Esophagus muscularis mucosa (tissue), 4 donors: ENCODE measurements around the gene ROBO2. TPM values are rescaled to one million over a fixed set of nuclear protein-coding genes. Genes with fewer than 3 reads are reported as not detected.

Source experiments
- DNase-seq: peaks from one replicate; pipeline ENCODE4 v3.0.0-alpha.2; 2017; ENCODE audit errors: extremely low spot score
- H3K27ac ChIP-seq, 4 donors: fragments of 200-600 bp; sonication (generic); replicated peaks in 1 of 4; 1 replicate in 3 of 4; 2 replicates in 1 of 4; pipeline ENCODE4 v1.5.1; 2016 to 2019; ENCODE audit warnings: mild to moderate bottlenecking in 1 of 4
- H3K27me3 ChIP-seq, 4 donors: fragments of 200-600 bp; sonication (generic); one replicate each; pipeline versions ENCODE4 v1.5.1 to v1.6.0; 2016 to 2019
- H3K36me3 ChIP-seq, 4 donors: fragments of 200-600 bp; sonication (generic); one replicate each; pipeline ENCODE4 v1.5.1; 2016 to 2019
- H3K4me1 ChIP-seq, 4 donors: fragments of 200-600 bp; sonication (generic); one replicate each; pipeline ENCODE4 v1.5.1; 2016 to 2019
- H3K4me3 ChIP-seq, 4 donors: fragments of 200-600 bp; sonication (generic); 1 replicate in 2 of 4; 2 replicates in 2 of 4; pipeline ENCODE4 v1.5.1; 2016 to 2019; ENCODE audit warnings: mild to moderate bottlenecking in 4 of 4, moderate library complexity in 1 of 4
- H3K9me3 ChIP-seq, 4 donors: fragments of 200-600 bp; sonication (generic); 1 replicate in 3 of 4; 2 replicates in 1 of 4; pipeline ENCODE4 v1.5.1; 2016 to 2019
- CTCF ChIP-seq, 3 experiments: fragments of 200-600 bp in 2 of 3; fragments of 450-650 bp in 1 of 3; sonication (generic) in 2 of 3; IDR thresholded peaks; one replicate each; pipeline ENCODE4 v1.5.1; 2017 to 2019; ENCODE audit warnings: antibody characterized with exemption in 3 of 3, mild to moderate bottlenecking in 2 of 3, moderate library complexity in 1 of 3
- EP300 ChIP-seq: sonication (generic); formaldehyde crosslinking; IDR thresholded peaks from one replicate; pipeline ENCODE4 v1.6.1; 2017; ENCODE audit warnings: antibody characterized with exemption
- POLR2A ChIP-seq: fragments of 450-650 bp; IDR thresholded peaks from one replicate; pipeline ENCODE4 v1.6.1; 2017; ENCODE audit warnings: antibody characterized with exemption, moderate library complexity, mild to moderate bottlenecking, low read depth
- POLR2AphosphoS5 ChIP-seq, 2 donors: sonication (generic); formaldehyde crosslinking; IDR thresholded peaks; one replicate each; pipeline ENCODE4 v1.6.1; 2017; ENCODE audit warnings: antibody characterized with exemption in 2 of 2
- WGBS: methylation state at CpG from one replicate; pipeline ENCODE4 v1.1.5; 2018; 5-methylcytosine and 5-hydroxymethylcytosine counted together
- intact Hi-C: fragments of 100-400 bp; cut with DNase I; formaldehyde crosslinking; loops from one replicate; pipeline ENCODE4 v1.15.1; 2023
- total RNA-seq, 4 donors: library from RNA; depleted of rRNA; stranded (reverse); fragments of >200 nt; gene quantifications; one replicate each; pipeline versions ENCODE4 v1.1.0 to v1.2.1, GENCODE V29; 2016

ROBO2 gene
- total RNA-seq, 4 donors from 2014 or later, result 0.83 to 2.1 (median 1.3) TPM

- H3K27ac ChIP-seq, result no peak overlapping the region
- H3K4me1 ChIP-seq, result no peaks in the 10 kb centered on the region
- no peak overlapping the region for H3K4me3 ChIP-seq
- H3K9me3 ChIP-seq, result no peaks in the 10 kb centered on the region
- intact Hi-C loops, result no loop called here
- TF ChIP-seq POLR2AphosphoS5 (IDR thresholded peaks at IDR 0.05) (no peak), CTCF (IDR thresholded peaks at IDR 0.05) (no peak), POLR2A (no peak)
- H3K27me3 ChIP-seq, result no peaks in the 10 kb centered on the region
- 87% methylated on average over 12 of the region's 12 CpGs for WGBS
- H3K36me3 ChIP-seq, result no peaks in the 10 kb centered on the region
- no peak for DNase-seq
Observed at GRCh38 chr3:77195766-77196545, 156.1 kb downstream of the ROBO2 start.

- Histone ChIP-seq H3K4me1 (no peaks in the 10 kb centered on the region), H3K9me3 (no peaks in the 10 kb centered on the region), H3K27me3 (no peaks in the 10 kb centered on the region), H3K36me3 (no peaks in the 10 kb centered on the region), H3K27ac (no peak overlapping the region), H3K4me3 (no peak overlapping the region)
- DNase-seq, result no peak
- TF ChIP-seq POLR2AphosphoS5 (IDR thresholded peaks at IDR 0.05) (no peak), POLR2A (no peak), CTCF (IDR thresholded peaks at IDR 0.05) (no peak), EP300 (no peak)
- 94% methylated on average over 2 of the region's 2 CpGs for WGBS
- intact Hi-C loops, result no loop called here
Observed at GRCh38 chr3:77197408-77197807, 157.5 kb downstream of the ROBO2 start.

- H3K36me3 ChIP-seq, result no peaks in the 10 kb centered on the region
- no peaks in the 10 kb centered on the region for H3K27me3 ChIP-seq
- no peak for TF ChIP-seq CTCF (IDR thresholded peaks at IDR 0.05)
- no peak for TF ChIP-seq POLR2AphosphoS5 (IDR thresholded peaks at IDR 0.05)
- TF ChIP-seq POLR2A, result no peak
- H3K4me3 ChIP-seq, result no peak overlapping the region
- intact Hi-C loops, result no loop called here
- DNase-seq, result no peak
- H3K27ac ChIP-seq, result no peak overlapping the region
- H3K4me1 ChIP-seq, result no peaks in the 10 kb centered on the region
- H3K9me3 ChIP-seq, result no peaks in the 10 kb centered on the region
Observed at GRCh38 chr3:77203851-77204250, 164.0 kb downstream of the ROBO2 start.

GRCh38 chr3:77204788-77205187 is 164.9 kb downstream of the ROBO2 start:
- no peaks in the 10 kb centered on the region for H3K27me3 ChIP-seq
- intact Hi-C loops, result no loop called here
- no peaks in the 10 kb centered on the region for H3K4me1 ChIP-seq
- TF ChIP-seq CTCF (IDR thresholded peaks at IDR 0.05) (no peak), EP300 (no peak), POLR2A (no peak), POLR2AphosphoS5 (IDR thresholded peaks at IDR 0.05) (no peak)
- no peak overlapping the region for H3K4me3 ChIP-seq
- no peak overlapping the region for H3K27ac ChIP-seq
- no peak for DNase-seq
- H3K9me3 ChIP-seq, result no peaks in the 10 kb centered on the region
- WGBS, result 82% methylated on average over 11 of the region's 11 CpGs
- H3K36me3 ChIP-seq, result no peaks in the 10 kb centered on the region

- DNase-seq, result no peak
- TF ChIP-seq POLR2A (no peak), CTCF (IDR thresholded peaks at IDR 0.05) (no peak), POLR2AphosphoS5 (IDR thresholded peaks at IDR 0.05) (no peak), EP300 (no peak)
- Histone ChIP-seq H3K27me3 (no peaks in the 10 kb centered on the region), H3K36me3 (no peaks in the 10 kb centered on the region), H3K4me1 (no peaks in the 10 kb centered on the region), H3K4me3 (no peak overlapping the region), H3K9me3 (no peaks in the 10 kb centered on the region), H3K27ac (no peak overlapping the region)
- intact Hi-C loops, result no loop called here
- 84% methylated on average over 8 of the region's 8 CpGs for WGBS
Observed at GRCh38 chr3:77207753-77208152, 167.9 kb downstream of the ROBO2 start.
